Endothelial cell of umbilical vein (primary cell): ENCODE results near the gene SEMA5A. TPM values are rescaled to one million over a fixed set of nuclear protein-coding genes. Genes with fewer than 3 reads are reported as not detected.

ENCODE experiments used
- BruUV-seq: library from RNA; stranded (reverse); fragments of 400-500 nt; replicated peaks from 2 replicates; lab custom pipeline; 2021; lab: Mats Ljungman, UMichigan
- CTCF ChIA-PET: fragments of 300-600, 350-600 bp; sonication (Branson Sonifier 250); formaldehyde crosslinking; loops from one replicate; lab custom pipeline; 2021; ENCODE audit warnings: antibody characterized with exemption, inconsistent platforms; lab: Charles Lee
- POLR2A ChIA-PET: fragments of 300-600, 350-600 bp; sonication (Branson Sonifier 250); formaldehyde crosslinking; loops from one replicate; lab custom pipeline; 2021; ENCODE audit warnings: antibody characterized with exemption, inconsistent platforms; lab: Charles Lee
- DNase-seq: peaks from one replicate; pipeline ENCODE4 v3.0.0-alpha.2; 2011; ENCODE audit warnings: low read depth, low spot score
- FAIRE-seq: peaks from 2 replicates; lab custom pipeline; 2011; peaks lifted over from hg19 to GRCh38; lab: Jason Lieb, UNC
- H2AFZ ChIP-seq: 2 replicates; pipeline ENCODE4 v1.6.0; 2012; ENCODE audit warnings: low read depth, low read length, control low read depth, inconsistent platforms
- H3K27ac ChIP-seq: 2 replicates; pipeline ENCODE4 v1.5.1; 2011; ENCODE audit warnings: low read depth, mild to moderate bottlenecking, control low read depth, low read length, moderate library complexity; ENCODE audit not compliant: insufficient read depth
- H3K27me3 ChIP-seq, 2 experiments: 2 replicates each; pipeline versions ENCODE4 v1.6.0 to v1.6.1; 2011; ENCODE audit warnings: low read length in 2 of 2, mixed read lengths in 1 of 2; ENCODE audit not compliant: control insufficient read depth in 2 of 2, insufficient read depth in 2 of 2
- H3K36me3 ChIP-seq, 2 experiments: 2 replicates in 1 of 2; 3 replicates in 1 of 2; pipeline ENCODE4 v1.5.1; 2011; ENCODE audit warnings: low read length in 2 of 2, mild to moderate bottlenecking in 1 of 2, moderate library complexity in 1 of 2; ENCODE audit not compliant: control insufficient read depth in 2 of 2, insufficient read depth in 2 of 2; ENCODE audit errors: extremely low read depth in 1 of 2
- H3K4me1 ChIP-seq: 3 replicates; pipeline ENCODE4 v1.5.1; 2011; ENCODE audit warnings: mild to moderate bottlenecking, low read length; ENCODE audit not compliant: control insufficient read depth, insufficient read depth; ENCODE audit errors: extremely low read depth
- H3K4me2 ChIP-seq: 2 replicates; pipeline ENCODE4 v1.6.1; 2011; ENCODE audit warnings: low read length, control low read depth, mixed read lengths; ENCODE audit not compliant: insufficient read depth
- H3K4me3 ChIP-seq, 3 experiments: fragments of 200-600 bp in 1 of 3; sonication (generic), shearing (Covaris generic) in 1 of 3; replicated peaks in 1 of 3; 2 replicates each; pipeline ENCODE4 v1.5.1; 2011 to 2016; ENCODE audit warnings: control low read depth in 3 of 3, low read length in 3 of 3, mild to moderate bottlenecking in 2 of 3, inconsistent platforms in 1 of 3, low read depth in 1 of 3, moderate library complexity in 1 of 3; ENCODE audit not compliant: insufficient read depth in 1 of 3
- H3K79me2 ChIP-seq: 2 replicates; pipeline ENCODE4 v1.6.0; 2012; ENCODE audit warnings: low read length, inconsistent platforms; ENCODE audit not compliant: control insufficient read depth, insufficient read depth
- H3K9ac ChIP-seq: replicated peaks from 2 replicates; pipeline ENCODE3; 2011; ENCODE audit warnings: low read length, control low read depth; ENCODE audit not compliant: insufficient read depth; ENCODE audit errors: extremely low read depth
- H3K9me1 ChIP-seq: replicated peaks from 3 replicates; pipeline ENCODE4 v1.6.0; 2011; ENCODE audit warnings: mild to moderate bottlenecking, low read length; ENCODE audit not compliant: control insufficient read depth, insufficient read depth; ENCODE audit errors: extremely low read depth
- H3K9me3 ChIP-seq: replicated peaks from 2 replicates; pipeline ENCODE4 v1.5.1; 2012; ENCODE audit warnings: low read length, inconsistent platforms; ENCODE audit not compliant: control insufficient read depth, insufficient read depth
- H4K20me1 ChIP-seq: replicated peaks from 2 replicates; pipeline ENCODE3; 2011; ENCODE audit warnings: mild to moderate bottlenecking, low read length; ENCODE audit not compliant: control insufficient read depth, insufficient read depth; ENCODE audit errors: extremely low read depth
- EZH2 ChIP-seq: IDR thresholded peaks from 2 replicates; pipeline ENCODE4 v1.6.1; 2012; ENCODE audit warnings: borderline replicate concordance, low read depth, mild to moderate bottlenecking, moderate library complexity, low read length, inconsistent platforms; ENCODE audit not compliant: severe bottlenecking
- FOS ChIP-seq: IDR thresholded peaks from 2 replicates; pipeline ENCODE4 v1.6.1; 2011; ENCODE audit warnings: mild to moderate bottlenecking, low read length, moderate library complexity, borderline replicate concordance; ENCODE audit not compliant: insufficient read depth
- GATA2 ChIP-seq: IDR thresholded peaks from 2 replicates; pipeline ENCODE4 v1.7.0; 2011; ENCODE audit warnings: low read depth, mild to moderate bottlenecking, moderate library complexity, mixed read lengths, low read length; ENCODE audit not compliant: insufficient read length, insufficient read depth
- JUN ChIP-seq: IDR thresholded peaks from 2 replicates; pipeline ENCODE4 v1.6.1; 2011; ENCODE audit warnings: borderline replicate concordance, low read depth; ENCODE audit not compliant: insufficient read length, insufficient read depth
- MYC ChIP-seq: IDR thresholded peaks from one replicate; pipeline ENCODE4 v1.6.1; 2011; ENCODE audit warnings: mild to moderate bottlenecking, low read depth, low read length
- POLR2A ChIP-seq: IDR thresholded peaks from 2 replicates; pipeline ENCODE4 v1.6.1; 2012; ENCODE audit warnings: low read depth, mild to moderate bottlenecking, control low read depth, low read length
- POLR2AphosphoS5 ChIP-seq: IDR thresholded peaks from 2 replicates; pipeline ENCODE4 v1.6.1; 2012; ENCODE audit warnings: low read depth, mild to moderate bottlenecking, control low read depth, low read length, moderate library complexity; ENCODE audit not compliant: insufficient read depth
- dilution Hi-C: fragments of 300-500 bp; cut with MboI; formaldehyde crosslinking; loops from one replicate; pipeline ENCODE4 v1.15.0; 2019; ENCODE audit warnings: low sequenced_read_pairs; ENCODE audit not compliant: extremely low pct_ligation_motif_present
- intact Hi-C: fragments of 100-400 bp; cut with micrococcal nuclease; formaldehyde crosslinking; loops from one replicate; pipeline ENCODE4 v1.10.0; 2022
- polyA plus RNA-seq, 4 experiments: library from polyadenylated mRNA; depleted of rRNA in 3 of 4; stranded (reverse) in 3 of 4; unstranded in 1 of 4; fragments of >200 nt; gene quantifications; 2 replicates each; pipeline versions ENCODE4 v1.2.1 to v1.2.3, GENCODE V29; 2011 to 2012; ENCODE audit warnings: missing spikeins in 1 of 4
- total RNA-seq: library from RNA; stranded (reverse); gene quantifications from 2 replicates; pipeline ENCODE4 v1.2.3, GENCODE V29; 2021
- TF ChIP-seq, protein P1 (sequence below), 2 donors: IDR thresholded peaks; 1 replicate in 1 of 2; 2 replicates in 1 of 2; pipeline ENCODE4 v1.5.1; 2011; ENCODE audit warnings: low read length in 2 of 2, mild to moderate bottlenecking in 2 of 2, moderate library complexity in 2 of 2, control low read depth in 1 of 2, inconsistent platforms in 1 of 2, low read depth in 1 of 2; ENCODE audit not compliant: insufficient read depth in 1 of 2; ENCODE audit errors: extremely low read depth in 1 of 2
- TF ChIP-seq, protein P2 (sequence below): IDR thresholded peaks from 2 replicates; pipeline ENCODE4 v1.6.1; 2011; ENCODE audit not compliant: insufficient read depth, insufficient read length

The SEMA5A gene
- total and polyA plus RNA-seq, 2 donors (not counting 3 experiments of a cell fraction or from before 2014, with no cell fraction given) = 0.04 to 0.06 TPM

DNA sequence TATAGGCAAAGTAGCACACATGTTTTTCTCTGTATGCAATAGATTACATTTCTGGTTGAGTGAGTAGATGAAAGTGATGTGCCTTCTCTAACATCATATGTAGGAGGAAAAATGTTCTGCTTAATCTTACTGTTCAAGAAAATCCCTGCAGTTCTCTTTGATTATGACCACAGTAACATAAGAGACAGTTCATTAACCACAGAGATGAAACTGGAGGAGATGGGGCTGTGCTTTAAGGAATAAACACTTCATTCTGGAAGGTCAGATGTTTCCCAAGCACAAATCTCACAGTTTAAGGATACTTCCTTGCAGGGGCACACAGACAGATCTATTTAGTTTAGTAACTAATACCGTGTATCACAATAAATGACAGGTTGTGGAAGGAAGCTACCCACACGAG is 150.2 kb downstream of the SEMA5A start:
- ChIA-PET CTCF (no interaction called here), POLR2A (no interaction called here)
- Histone ChIP-seq H3K79me2 (no peaks in the 10 kb centered on the region), H3K9me1 (no peaks in the 10 kb centered on the region), H3K27ac (no peak overlapping the region), H2AFZ (no peak overlapping the region), H3K9me3 (no peaks in the 10 kb centered on the region), H4K20me1 (no peaks in the 10 kb centered on the region), H3K4me3 (no peak overlapping the region), H3K9ac (no peak overlapping the region), H3K4me2 (no peak overlapping the region), H3K27me3 (no peaks in the 10 kb centered on the region), H3K4me1 (no peaks in the 10 kb centered on the region), H3K36me3 (no peaks in the 10 kb centered on the region)
- BruUV-seq = no TSS peak
- TF ChIP-seq GATA2 (no peak), POLR2AphosphoS5 (no peak), POLR2A (no peak)
- TF ChIP-seq, protein P1, sequence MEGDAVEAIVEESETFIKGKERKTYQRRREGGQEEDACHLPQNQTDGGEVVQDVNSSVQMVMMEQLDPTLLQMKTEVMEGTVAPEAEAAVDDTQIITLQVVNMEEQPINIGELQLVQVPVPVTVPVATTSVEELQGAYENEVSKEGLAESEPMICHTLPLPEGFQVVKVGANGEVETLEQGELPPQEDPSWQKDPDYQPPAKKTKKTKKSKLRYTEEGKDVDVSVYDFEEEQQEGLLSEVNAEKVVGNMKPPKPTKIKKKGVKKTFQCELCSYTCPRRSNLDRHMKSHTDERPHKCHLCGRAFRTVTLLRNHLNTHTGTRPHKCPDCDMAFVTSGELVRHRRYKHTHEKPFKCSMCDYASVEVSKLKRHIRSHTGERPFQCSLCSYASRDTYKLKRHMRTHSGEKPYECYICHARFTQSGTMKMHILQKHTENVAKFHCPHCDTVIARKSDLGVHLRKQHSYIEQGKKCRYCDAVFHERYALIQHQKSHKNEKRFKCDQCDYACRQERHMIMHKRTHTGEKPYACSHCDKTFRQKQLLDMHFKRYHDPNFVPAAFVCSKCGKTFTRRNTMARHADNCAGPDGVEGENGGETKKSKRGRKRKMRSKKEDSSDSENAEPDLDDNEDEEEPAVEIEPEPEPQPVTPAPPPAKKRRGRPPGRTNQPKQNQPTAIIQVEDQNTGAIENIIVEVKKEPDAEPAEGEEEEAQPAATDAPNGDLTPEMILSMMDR (IDR thresholded peaks at IDR 0.05; ENCODE audit: extremely low read depth in 1 of 2, insufficient read depth in 1 of 2, low read depth in 1 of 2, low read length in 2 of 2) = no peak
- no peak for DNase-seq
- intact Hi-C loops = no loop called here
- no peak for FAIRE-seq
- dilution Hi-C loops = no loop called here

DNA sequence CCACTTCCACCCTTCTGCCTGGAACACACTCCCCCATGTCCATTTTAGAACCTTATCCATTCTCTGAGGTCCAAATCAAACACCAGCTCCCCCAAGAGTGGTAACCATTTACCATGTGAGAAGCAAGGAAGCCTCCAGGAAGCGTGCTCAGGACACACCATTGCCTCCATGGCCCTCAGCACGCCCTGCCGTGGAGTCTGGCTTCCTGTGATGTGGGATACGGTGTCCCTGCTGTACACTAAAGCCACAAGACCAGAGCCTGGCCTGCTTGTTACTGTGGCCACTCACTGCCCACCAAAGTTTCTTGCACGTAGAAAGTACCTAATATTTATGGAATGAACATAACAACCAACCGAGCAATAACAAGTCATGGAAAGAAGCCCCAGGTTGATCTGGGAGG is 151.7 kb downstream of the SEMA5A start:
- no peak for TF ChIP-seq FOS
- TF ChIP-seq GATA2 = no peak
- TF ChIP-seq POLR2A = no peak
- TF ChIP-seq JUN = no peak
- TF ChIP-seq POLR2AphosphoS5 = no peak
- no peak for TF ChIP-seq MYC
- TF ChIP-seq EZH2 = no peak
- TF ChIP-seq, protein P1 (IDR thresholded peaks at IDR 0.05; ENCODE audit: extremely low read depth in 1 of 2, insufficient read depth in 1 of 2, low read depth in 1 of 2, low read length in 2 of 2) = no peak
- TF ChIP-seq, protein P2, sequence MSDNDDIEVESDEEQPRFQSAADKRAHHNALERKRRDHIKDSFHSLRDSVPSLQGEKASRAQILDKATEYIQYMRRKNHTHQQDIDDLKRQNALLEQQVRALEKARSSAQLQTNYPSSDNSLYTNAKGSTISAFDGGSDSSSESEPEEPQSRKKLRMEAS = no peak
- FAIRE-seq (no peak), DNase-seq (no peak)
- Histone ChIP-seq H3K79me2 (no peaks in the 10 kb centered on the region), H3K27me3 (no peaks in the 10 kb centered on the region), H3K4me3 (no peak overlapping the region), H3K9me1 (no peaks in the 10 kb centered on the region), H4K20me1 (no peaks in the 10 kb centered on the region), H3K9ac (no peak overlapping the region), H3K9me3 (no peaks in the 10 kb centered on the region), H3K27ac (no peak overlapping the region), H2AFZ (no peak overlapping the region), H3K36me3 (no peaks in the 10 kb centered on the region), H3K4me2 (no peak overlapping the region), H3K4me1 (no peaks in the 10 kb centered on the region)
- intact Hi-C loops = no loop called here
- no TSS peak for BruUV-seq
- dilution Hi-C loops = no loop called here
- ChIA-PET POLR2A (no interaction called here), CTCF (no interaction called here)
